ENCODE measurements around the gene METTL1. TPM values are rescaled to one million over a fixed set of nuclear protein-coding genes. Genes with fewer than 3 reads are reported as not detected.

Gene METTL1
- total and polyA plus RNA-seq, 8 donors: 4.4 to 37.9 (median 15.4) TPM

GRCh38 chr12:57777911-57778310 is 6.0 kb upstream of the METTL1 start:
- no peak for DNase-seq
- H3K4me1 ChIP-seq: peaks cover 7 to 24% (median 17%) of the 10 kb centered on the region in 4 donors
- H3K27me3 ChIP-seq: no peaks in the 10 kb centered on the region
- WGBS, 5 donors: 84 to 97% (median 94%) methylated on average over 6 to 7 of the region's 7 CpGs
- no peak overlapping the region for H3K4me3 ChIP-seq
- H3K36me3 ChIP-seq: peaks cover 0 to 27% (median 25%) of the 10 kb centered on the region in 4 donors
- H3K9me3 ChIP-seq: no peaks in the 10 kb centered on the region
- intact Hi-C loops (cut with DNase I; ENCODE audit: low total_unique reads): no loop called here
- TF ChIP-seq CTCF (IDR thresholded peaks at IDR 0.05) (no peak), POLR2AphosphoS5 (IDR thresholded peaks at IDR 0.05) (no peak), POLR2A (IDR thresholded peaks at IDR 0.05) (no peak), EP300 (IDR thresholded peaks at IDR 0.05) (no peak)
- H3K27ac ChIP-seq: no peak overlapping the region

- intact Hi-C loops (cut with DNase I; ENCODE audit: low total_unique reads): no loop called here
- no peak overlapping the region for H3K4me3 ChIP-seq
- no peaks in the 10 kb centered on the region for H3K9me3 ChIP-seq
- H3K36me3 ChIP-seq: peaks cover 0 to 27% (median 25%) of the 10 kb centered on the region in 4 donors
- H3K4me1 ChIP-seq: peaks cover 8 to 26% (median 18%) of the 10 kb centered on the region in 4 donors
- no peaks in the 10 kb centered on the region for H3K27me3 ChIP-seq
- no peak overlapping the region for H3K27ac ChIP-seq
- 77 to 82% (median 81%) methylated on average over 7 of the region's 7 CpGs for WGBS, 5 donors
- TF ChIP-seq POLR2A (IDR thresholded peaks at IDR 0.05): no peak
- TF ChIP-seq EP300 (IDR thresholded peaks at IDR 0.05): no peak
- no peak for TF ChIP-seq POLR2AphosphoS5 (IDR thresholded peaks at IDR 0.05)
- TF ChIP-seq CTCF (IDR thresholded peaks at IDR 0.05): no peak
- DNase-seq: no peak
Observed at GRCh38 chr12:57777367-57777766, 5.5 kb upstream of the METTL1 start.

- no peak overlapping the region for H3K4me3 ChIP-seq
- no peak overlapping the region for H3K27ac ChIP-seq
- peaks cover 10 to 20% (median 18%) of the 10 kb centered on the region in 4 donors for H3K4me1 ChIP-seq
- H3K9me3 ChIP-seq: no peaks in the 10 kb centered on the region
- intact Hi-C loops (cut with DNase I; ENCODE audit: low total_unique reads): no loop called here
- TF ChIP-seq POLR2AphosphoS5 (IDR thresholded peaks at IDR 0.05) (no peak), CTCF (IDR thresholded peaks at IDR 0.05) (no peak), EP300 (IDR thresholded peaks at IDR 0.05) (no peak), POLR2A (IDR thresholded peaks at IDR 0.05) (no peak)
- H3K27me3 ChIP-seq: no peaks in the 10 kb centered on the region
- H3K36me3 ChIP-seq: peaks cover 0 to 27% (median 25%) of the 10 kb centered on the region in 4 donors
- DNase-seq: no peak
- 84 to 94% (median 92%) methylated on average over 2 of the region's 2 CpGs for WGBS, 5 donors
Observed at GRCh38 chr12:57776247-57776587, 4.3 kb upstream of the METTL1 start.

DNA sequence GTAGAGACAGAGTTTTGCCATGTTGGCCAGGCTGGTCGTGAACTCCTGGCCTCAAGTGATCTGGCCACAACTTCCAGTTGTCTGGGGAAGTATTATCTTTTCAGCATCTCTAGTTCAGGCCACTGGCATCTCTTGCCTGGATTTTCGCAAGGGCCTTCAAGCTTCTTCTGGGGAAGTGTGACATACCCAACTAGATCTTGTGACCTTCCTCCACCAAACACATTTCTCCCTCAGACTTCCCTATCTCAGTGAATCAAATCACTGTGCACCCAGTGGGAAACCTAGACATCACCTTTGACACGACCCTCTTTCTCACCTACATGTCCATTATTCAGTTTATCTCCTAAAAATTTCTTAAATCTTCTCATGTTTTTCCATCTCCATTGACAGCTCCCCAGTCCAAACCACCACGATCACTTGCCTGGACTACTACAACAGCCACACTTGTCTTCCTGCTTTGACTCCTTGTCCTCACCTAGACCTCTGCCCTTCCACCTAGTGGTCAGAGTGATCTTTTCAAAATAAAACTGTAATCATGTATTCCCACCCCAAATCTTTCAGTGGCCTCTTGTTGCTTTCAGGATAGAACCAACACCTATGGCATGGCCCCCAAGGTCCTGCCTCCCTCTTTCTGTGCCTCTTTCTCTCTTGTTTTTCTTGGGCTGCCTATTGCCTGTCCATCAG is 3.8 kb upstream of the METTL1 start:
- Histone ChIP-seq H3K27ac (no peak overlapping the region), H3K27me3 (no peaks in the 10 kb centered on the region), H3K4me1 (peaks cover 15 to 25% (median 22%) of the 10 kb centered on the region in 4 donors), H3K4me3 (no peak overlapping the region), H3K36me3 (peaks cover 0 to 25% (median 22%) of the 10 kb centered on the region in 4 donors), H3K9me3 (no peaks in the 10 kb centered on the region)
- TF ChIP-seq POLR2AphosphoS5 (IDR thresholded peaks at IDR 0.05): no peak
- no peak for TF ChIP-seq POLR2A (IDR thresholded peaks at IDR 0.05)
- no peak for TF ChIP-seq EP300 (IDR thresholded peaks at IDR 0.05)
- no peak for TF ChIP-seq CTCF (IDR thresholded peaks at IDR 0.05)
- intact Hi-C loops (cut with DNase I; ENCODE audit: low total_unique reads): no loop called here
- no peak for DNase-seq
- 82 to 89% (median 86%) methylated on average over 4 of the region's 4 CpGs for WGBS, 5 donors
